Activated gamma-delta T cell treated with Interleukin-2 at 50 U/mL for 16 hours (primary cell): Measurements from ENCODE around the gene CCNY.
"Not testable (repeated sequence)": the region's sequence is repeated elsewhere in the genome, so short reads cannot be mapped to it uniquely, and the experiment has no call there.

Experiments
- DNase-seq: peaks from one replicate; pipeline ENCODE4 v3.0.0-alpha.2; 2020

CCNY gene

GRCh38 chr10:35388682-35389081, 52.4 kb downstream of the CCNY start:
- no peak for DNase-seq

- no peak for DNase-seq
Observed at GRCh38 chr10:35390161-35390840, 54.0 kb downstream of the CCNY start.

GRCh38 chr10:35390843-35391152, 54.5 kb downstream of the CCNY start:
- no peak for DNase-seq

GRCh38 chr10:35391153-35391953, 55.0 kb downstream of the CCNY start:
- no peak for DNase-seq

GRCh38 chr10:35391954-35392262, 55.6 kb downstream of the CCNY start:
- no peak for DNase-seq

GRCh38 chr10:35392482-35393228, 56.3 kb downstream of the CCNY start:
- DNase-seq, result no peak

- no peak for DNase-seq
Observed at GRCh38 chr10:35394411-35394851, 58.1 kb downstream of the CCNY start.

- no peak for DNase-seq
Observed at GRCh38 chr10:35394934-35395333, 58.6 kb downstream of the CCNY start.

GRCh38 chr10:35396560-35397434, 60.5 kb downstream of the CCNY start:
- DNase-seq, result no peak

- DNase-seq, result no peak
Observed at GRCh38 chr10:35397953-35398352, 61.6 kb downstream of the CCNY start.

- DNase-seq, result no peak
Observed at GRCh38 chr10:35398355-35398754, 62.0 kb downstream of the CCNY start.

- no peak for DNase-seq
Observed at GRCh38 chr10:35398908-35399307, 62.6 kb downstream of the CCNY start.

GRCh38 chr10:35399414-35400009, 63.2 kb downstream of the CCNY start:
- DNase-seq, result no peak

- DNase-seq, result no peak
Observed at GRCh38 chr10:35400595-35401268, 64.4 kb downstream of the CCNY start.

- DNase-seq, result not testable (repeated sequence)
Observed at GRCh38 chr10:35403491-35403890, 67.2 kb downstream of the CCNY start.

GRCh38 chr10:35404077-35404476, 67.8 kb downstream of the CCNY start:
- DNase-seq, result not testable (repeated sequence)

GRCh38 chr10:35406003-35406630, 69.8 kb downstream of the CCNY start:
- not testable (repeated sequence) for DNase-seq

- DNase-seq, result not testable (repeated sequence)
Observed at GRCh38 chr10:35407696-35408095, 71.4 kb downstream of the CCNY start.

GRCh38 chr10:35409094-35409582, 72.8 kb downstream of the CCNY start:
- DNase-seq, result no peak

GRCh38 chr10:35409808-35410207, 73.5 kb downstream of the CCNY start:
- no peak for DNase-seq
